ENCODE measurements around the gene LAMA3.
"Not testable (repeated sequence)": the region's sequence is repeated elsewhere in the genome, so short reads cannot be mapped to it uniquely, and the experiment has no call there.

LAMA3 gene

GRCh38 chr18:23727707-23728493 is 38.6 kb downstream of the LAMA3 start:
- DNase-seq (ENCODE audit: low read depth in 2 of 2) = no peak

- no peak for DNase-seq (ENCODE audit: low read depth in 2 of 2)
These were observed 41.6 kb downstream of the LAMA3 start for GRCh38 chr18:23730857-23731256.

DNA sequence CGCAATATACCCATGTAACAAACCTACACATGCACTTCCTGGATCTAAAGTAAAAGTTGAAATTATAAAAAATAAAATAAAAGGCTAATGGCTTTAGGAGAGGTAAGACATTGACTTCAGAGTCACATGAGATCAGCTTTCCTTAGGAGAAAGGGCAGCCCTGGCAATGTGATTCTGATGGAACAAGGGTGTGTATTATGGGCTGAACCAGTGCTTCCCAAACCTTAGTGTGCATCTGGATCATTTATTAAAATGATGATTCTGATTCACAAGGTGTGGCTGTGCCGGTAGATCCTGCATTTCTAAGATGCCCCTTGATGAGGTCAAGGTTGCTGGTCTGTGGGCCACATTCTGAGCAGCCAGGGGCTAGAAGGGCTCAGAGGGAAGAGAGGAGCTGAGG is 42.6 kb downstream of the LAMA3 start:
- no peak for DNase-seq (ENCODE audit: low read depth in 2 of 2)

DNA sequence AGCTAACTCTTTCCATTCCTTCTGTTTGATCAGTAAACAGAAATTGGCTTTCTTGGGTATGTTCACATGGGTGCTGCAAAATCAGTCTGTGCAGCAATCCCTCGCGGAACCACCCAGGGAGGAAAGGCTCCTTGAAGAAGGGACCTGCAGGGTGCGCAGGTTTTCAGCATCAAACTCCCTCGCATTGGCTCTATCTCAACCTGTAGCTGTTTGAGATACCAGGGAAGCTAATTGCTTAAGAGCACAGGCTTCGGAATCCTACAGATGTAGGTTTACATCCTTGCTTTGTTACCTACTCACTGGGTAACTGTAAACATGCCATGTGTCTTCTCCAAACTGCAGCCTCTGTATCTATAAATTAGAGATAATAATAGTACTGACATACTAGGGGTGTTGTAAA is 43.2 kb downstream of the LAMA3 start:
- no peak for DNase-seq (ENCODE audit: low read depth in 2 of 2)

DNA sequence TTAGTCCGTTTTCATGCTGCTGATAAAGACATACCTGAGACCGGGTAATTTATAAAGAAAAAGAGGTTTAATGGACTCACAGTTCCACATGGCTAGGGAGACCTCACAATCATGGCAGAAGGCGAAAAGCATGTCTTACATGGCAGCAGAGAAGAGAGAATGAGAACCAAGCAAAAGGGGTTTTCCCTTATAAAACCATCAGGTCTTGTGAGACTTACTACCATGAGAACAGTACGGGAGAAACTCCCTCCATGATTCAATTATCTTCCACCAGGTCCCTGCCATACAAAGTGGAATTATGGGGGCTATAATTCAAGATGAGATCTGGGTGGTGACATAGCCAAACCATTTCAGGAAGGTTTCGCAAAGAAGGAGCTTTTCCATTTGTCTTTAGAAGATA is 44.0 kb downstream of the LAMA3 start:
- not testable (repeated sequence) for DNase-seq (ENCODE audit: low read depth in 2 of 2)

DNA sequence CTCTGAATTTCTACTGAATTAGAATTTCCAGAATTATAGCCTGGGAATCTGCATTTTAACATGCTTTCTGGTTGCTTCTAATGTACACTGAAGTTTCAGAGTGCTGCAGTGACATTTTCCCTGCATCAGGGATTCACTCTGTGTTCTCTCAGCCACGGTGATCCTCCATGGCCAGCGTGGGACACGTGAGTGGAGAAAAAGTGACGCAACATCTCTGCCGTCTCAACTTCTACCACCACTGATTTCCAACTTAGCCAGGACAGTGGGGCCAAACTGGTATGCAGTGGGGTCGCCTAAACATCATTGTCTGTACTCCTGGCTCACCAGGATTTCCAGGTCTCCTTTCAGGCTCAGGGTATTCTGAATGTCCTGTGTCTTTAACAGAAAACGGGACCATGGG is 44.6 kb downstream of the LAMA3 start:
- DNase-seq (ENCODE audit: low read depth in 2 of 2) = no peak

DNA sequence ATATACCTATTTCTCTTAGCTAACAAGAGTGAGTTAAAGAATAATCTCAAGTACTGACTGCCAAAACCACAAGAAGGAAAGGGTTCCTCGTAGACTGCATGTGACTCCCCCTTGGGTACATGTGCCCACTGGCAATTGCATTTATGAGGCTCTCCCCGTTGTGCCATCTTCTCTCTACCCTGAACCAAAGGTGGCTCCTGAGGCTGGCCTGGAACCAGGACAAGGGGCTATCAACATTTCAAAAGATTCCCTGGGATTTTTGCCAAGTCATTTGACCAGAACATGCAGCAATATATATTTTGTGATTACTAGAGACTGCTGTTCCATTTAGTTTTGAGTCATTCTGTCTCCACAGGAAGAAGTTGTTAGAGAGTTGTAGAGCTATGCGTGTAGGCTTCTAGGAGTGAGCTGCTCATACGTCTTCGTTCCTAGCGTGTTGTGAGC is 45.8 kb downstream of the LAMA3 start:
- no peak for DNase-seq (ENCODE audit: low read depth in 2 of 2)

GRCh38 chr18:23737578-23737977 is 48.3 kb downstream of the LAMA3 start:
- no peak for DNase-seq (ENCODE audit: low read depth in 2 of 2)

GRCh38 chr18:23738151-23738550 is 48.9 kb downstream of the LAMA3 start:
- no peak for DNase-seq (ENCODE audit: low read depth in 2 of 2)

DNA sequence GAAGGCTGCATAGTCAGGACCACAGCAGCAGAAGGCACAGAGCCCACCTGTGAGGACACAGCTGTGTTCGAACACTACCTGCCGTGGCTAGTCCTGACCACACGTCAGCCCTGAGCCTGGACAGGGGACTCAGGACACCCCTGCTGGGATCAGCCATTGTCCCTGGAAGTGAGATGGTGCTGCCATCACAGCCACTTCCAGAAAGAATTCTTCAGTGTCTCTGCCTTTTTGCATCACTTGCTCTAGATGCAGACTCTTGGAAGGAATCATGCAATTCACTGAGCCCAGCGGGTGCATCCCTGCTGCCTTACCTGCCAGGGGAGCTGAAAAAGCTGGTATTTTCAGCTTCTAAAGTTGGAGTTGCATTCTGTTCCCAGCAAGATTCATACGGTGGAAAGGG is 49.3 kb downstream of the LAMA3 start:
- no peak for DNase-seq (ENCODE audit: low read depth in 2 of 2)

- no peak for DNase-seq (ENCODE audit: low read depth in 2 of 2)
These were observed 51.0 kb downstream of the LAMA3 start for GRCh38 chr18:23740105-23740830.

- not testable (repeated sequence) for DNase-seq (ENCODE audit: low read depth in 2 of 2)
These were observed 52.7 kb downstream of the LAMA3 start for GRCh38 chr18:23741967-23742366.

DNA sequence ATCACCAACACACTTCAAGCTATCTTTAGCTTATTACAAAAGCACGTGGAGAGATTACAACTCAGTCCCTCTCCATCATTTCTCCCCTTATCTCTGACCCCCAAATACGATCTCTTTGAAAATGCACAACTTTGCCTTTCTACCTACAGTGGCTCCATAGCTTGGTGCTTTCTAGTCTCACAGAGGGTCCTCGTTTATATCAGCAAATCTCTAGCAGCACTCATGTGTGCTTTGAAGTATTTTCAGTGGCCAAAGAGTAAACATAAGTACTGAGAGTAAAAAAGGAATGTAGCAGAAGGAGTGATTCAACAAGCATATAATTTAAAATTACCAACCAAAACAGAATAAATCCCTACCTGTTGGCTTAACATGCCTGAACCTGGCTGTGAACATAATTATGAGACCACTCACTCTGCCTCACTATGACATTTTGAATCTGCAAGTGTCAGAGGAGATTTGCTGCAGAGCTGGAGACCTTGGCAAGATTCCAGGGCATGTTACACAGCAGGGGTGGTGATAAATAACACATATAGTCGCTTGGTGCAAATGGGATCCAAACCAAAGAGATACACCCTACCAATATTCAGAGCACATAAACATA is 54.6 kb downstream of the LAMA3 start:
- DNase-seq (ENCODE audit: low read depth in 2 of 2) = no peak

DNA sequence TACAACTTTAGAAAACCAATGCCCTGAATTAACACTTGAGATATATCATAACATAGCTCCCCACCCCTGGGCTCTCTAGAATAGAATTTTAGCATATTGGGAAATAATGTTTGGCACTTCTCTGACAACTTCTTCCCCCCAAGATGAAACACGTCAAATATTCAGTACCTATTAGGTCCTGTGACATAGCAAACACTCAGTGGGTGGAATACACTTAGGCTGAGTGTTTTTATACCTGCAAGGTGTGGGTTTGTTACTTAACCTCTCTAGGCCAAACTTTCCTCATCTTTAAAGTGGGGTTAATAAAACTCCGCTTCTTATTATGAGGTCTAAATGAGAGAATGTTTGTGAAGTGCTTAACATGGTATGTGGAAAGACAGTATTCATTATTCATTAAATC is 56.1 kb downstream of the LAMA3 start:
- DNase-seq (ENCODE audit: low read depth in 2 of 2) = no peak

DNA sequence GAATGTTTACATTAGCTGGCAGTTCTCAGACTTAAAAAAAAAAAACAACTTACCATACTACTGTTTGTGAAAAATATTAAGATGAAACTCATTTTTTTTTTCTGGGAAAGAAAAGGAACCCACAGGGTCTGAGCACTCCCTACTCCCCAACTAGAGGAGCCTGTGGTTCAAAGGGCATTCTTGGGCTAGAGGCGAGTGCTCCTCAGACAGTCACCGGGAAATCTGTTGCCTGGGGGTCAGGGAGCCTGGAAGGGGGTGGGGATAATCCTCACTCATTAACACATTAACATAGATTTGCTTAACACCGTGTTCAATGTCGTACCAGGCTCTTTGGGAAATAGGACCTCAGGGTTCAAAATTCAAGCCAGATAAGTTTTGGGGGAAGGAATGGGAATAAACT is 57.6 kb downstream of the LAMA3 start:
- no peak for DNase-seq (ENCODE audit: low read depth in 2 of 2)

DNA sequence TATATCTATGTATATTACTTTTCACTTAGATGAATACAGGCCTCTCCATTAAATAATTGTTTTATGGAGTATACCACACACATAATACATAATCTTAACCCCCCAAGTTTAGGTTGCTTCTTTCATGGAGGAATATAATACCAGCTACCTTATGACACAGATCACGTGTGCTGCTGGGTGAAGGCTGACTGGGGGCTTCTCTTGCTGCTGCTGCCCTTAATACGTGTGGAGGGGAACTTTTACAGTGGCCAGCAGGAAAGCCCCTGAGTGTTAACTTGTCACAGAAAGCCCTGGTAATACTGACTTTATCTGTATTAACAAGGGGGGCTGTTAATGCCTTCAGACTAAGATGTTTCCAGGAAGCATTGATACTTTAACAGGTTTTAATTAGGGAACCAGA is 63.1 kb downstream of the LAMA3 start:
- no peak for DNase-seq (ENCODE audit: low read depth in 2 of 2)

DNA sequence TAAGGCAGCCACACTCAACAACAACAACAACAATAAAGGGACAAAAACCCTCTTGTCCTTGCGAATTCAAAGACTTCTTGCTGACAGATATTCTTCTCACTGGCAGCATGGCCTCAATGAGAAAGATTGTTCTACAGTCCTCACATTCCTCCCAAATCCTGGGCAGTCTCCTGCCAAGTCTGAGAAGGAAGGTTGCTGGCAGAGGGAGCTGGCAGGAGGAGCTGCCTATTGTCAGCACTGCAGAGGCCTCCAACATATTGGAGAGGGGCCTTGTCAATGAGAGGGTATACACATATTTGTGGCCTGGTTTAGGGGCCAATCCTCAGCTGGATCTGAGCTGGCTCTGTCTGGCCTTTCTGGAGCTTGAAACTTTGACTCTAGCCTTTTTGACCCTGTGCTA is 63.5 kb downstream of the LAMA3 start:
- no peak for DNase-seq (ENCODE audit: low read depth in 2 of 2)

GRCh38 chr18:23756590-23757436 is 67.6 kb downstream of the LAMA3 start:
- DNase-seq (ENCODE audit: low read depth in 2 of 2) = no peak

DNA sequence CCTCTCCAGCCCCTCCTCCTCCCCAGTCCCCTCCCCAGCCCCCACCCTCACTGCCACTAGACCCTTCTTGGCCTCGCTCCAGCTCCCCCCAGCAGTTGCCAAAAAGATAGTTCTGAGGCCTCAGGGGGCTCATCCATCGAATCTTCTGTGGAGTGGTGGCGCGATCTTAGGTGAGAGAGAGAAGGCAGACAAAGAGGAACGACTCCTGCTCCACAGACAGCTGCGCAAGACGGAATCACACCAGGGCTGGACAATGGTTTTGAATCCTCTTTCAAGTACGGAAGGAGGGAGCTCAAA is 68.1 kb downstream of the LAMA3 start:
- DNase-seq (ENCODE audit: low read depth in 2 of 2) = no peak

- DNase-seq (ENCODE audit: low read depth in 2 of 2) = no peak
These were observed 69.0 kb downstream of the LAMA3 start for GRCh38 chr18:23758281-23758680.

GRCh38 chr18:23761941-23762340 is 72.7 kb downstream of the LAMA3 start:
- no peak for DNase-seq (ENCODE audit: low read depth in 2 of 2)

DNA sequence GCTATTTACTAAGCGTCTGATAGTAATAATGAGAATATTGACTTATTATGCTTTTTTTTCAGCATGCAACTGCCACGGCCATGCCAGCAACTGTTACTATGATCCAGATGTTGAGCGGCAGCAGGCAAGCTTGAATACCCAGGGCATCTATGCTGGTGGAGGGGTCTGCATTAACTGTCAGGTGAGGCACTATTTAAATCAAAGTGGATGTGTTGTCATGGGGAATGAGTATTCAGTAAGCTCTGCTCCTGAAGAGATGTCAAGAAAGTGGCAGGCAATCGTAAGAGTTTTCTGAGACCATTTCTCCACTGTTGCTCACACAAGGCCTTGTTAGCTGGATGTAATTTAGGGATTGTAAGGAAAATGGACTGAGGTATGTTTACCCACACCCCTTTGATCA is 74.1 kb downstream of the LAMA3 start:
- DNase-seq (ENCODE audit: low read depth in 2 of 2) = no peak

Measured in stimulated activated CD8-positive, alpha-beta memory T cell treated with anti-CD3 and anti-CD28 coated beads, Interleukin-7, amount 100 ng/mL, for 1 hour (primary cell).